ENCODE measurements around the gene DLGAP5. TPM values are rescaled to one million over a fixed set of nuclear protein-coding genes. Genes with fewer than 3 reads are reported as not detected.
A peak's percentile ranks its signal among the peaks of the same experiment; 100 is the strongest.

The DLGAP5 gene
- total and polyA plus RNA-seq, 8 donors, result 0.12 to 0.90 (median 0.47) TPM; not detected in 4

DNA sequence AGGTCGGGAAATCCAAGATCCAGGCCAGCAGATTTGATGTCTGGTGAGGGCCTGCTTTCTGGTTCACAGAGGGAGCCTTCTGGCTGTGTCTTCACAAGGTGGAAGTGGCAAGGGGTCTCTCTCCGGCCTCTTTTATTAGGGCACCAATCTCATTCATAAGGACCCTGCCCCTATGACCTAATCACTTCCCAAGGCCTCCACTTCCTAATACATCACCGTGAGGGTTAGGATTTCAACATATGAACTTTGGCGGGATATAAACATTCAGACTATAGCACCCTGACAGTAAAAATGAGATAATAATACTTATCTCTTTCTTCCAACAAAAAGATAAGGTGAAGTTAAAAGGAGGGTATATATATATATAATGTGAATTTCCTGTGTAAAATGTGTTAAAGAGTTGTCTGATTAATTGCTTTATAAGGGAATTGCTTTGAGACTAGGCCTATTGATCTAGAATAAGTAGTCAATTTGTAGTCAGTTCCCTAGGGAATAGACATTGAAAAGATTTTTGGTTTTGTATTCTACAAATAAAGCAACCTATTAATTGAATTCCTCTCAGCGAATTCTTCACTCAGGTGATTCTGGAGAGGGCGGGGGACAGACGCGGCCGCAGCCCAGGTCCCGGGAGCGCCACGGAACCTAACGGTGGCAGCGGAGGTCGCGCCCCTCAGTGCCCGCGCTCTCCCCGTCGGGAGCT, 62.8 kb downstream of the DLGAP5 start:
- peak overlapping the region; percentile 58 to 89 (median 69) for H3K4me3 ChIP-seq
- no peaks in the 10 kb centered on the region for H3K36me3 ChIP-seq
- no peaks in the 10 kb centered on the region for H3K27me3 ChIP-seq
- FAIRE-seq (no peak), DNase-seq (no peak), ATAC-seq (no peak)
- intact Hi-C loops (cut with DNase I), result no loop called here
- H3K4me1 ChIP-seq, result peaks cover 0 to 8% (median 0%) of the 10 kb centered on the region in 3 donors
- WGBS, 2 donors, result 17 to 20% methylated on average over 20 of the region's 20 CpGs
- H3K27ac ChIP-seq, result peak overlapping the region; percentile 56 to 89 (median 75)
- TF ChIP-seq, protein P1, sequence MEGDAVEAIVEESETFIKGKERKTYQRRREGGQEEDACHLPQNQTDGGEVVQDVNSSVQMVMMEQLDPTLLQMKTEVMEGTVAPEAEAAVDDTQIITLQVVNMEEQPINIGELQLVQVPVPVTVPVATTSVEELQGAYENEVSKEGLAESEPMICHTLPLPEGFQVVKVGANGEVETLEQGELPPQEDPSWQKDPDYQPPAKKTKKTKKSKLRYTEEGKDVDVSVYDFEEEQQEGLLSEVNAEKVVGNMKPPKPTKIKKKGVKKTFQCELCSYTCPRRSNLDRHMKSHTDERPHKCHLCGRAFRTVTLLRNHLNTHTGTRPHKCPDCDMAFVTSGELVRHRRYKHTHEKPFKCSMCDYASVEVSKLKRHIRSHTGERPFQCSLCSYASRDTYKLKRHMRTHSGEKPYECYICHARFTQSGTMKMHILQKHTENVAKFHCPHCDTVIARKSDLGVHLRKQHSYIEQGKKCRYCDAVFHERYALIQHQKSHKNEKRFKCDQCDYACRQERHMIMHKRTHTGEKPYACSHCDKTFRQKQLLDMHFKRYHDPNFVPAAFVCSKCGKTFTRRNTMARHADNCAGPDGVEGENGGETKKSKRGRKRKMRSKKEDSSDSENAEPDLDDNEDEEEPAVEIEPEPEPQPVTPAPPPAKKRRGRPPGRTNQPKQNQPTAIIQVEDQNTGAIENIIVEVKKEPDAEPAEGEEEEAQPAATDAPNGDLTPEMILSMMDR (IDR thresholded peaks at IDR 0.05), result no peak
- H3K9me3 ChIP-seq, result no peaks in the 10 kb centered on the region

GRCh38 chr14:55127460-55127951, 63.9 kb downstream of the DLGAP5 start:
- H3K36me3 ChIP-seq, result no peaks in the 10 kb centered on the region
- H3K27ac ChIP-seq, result no peak overlapping the region
- FAIRE-seq (no peak), ATAC-seq (no peak), DNase-seq (no peak)
- TF ChIP-seq, protein P1 (IDR thresholded peaks at IDR 0.05), result no peak
- WGBS, 2 donors, result 49 to 61% methylated on average over 2 of the region's 2 CpGs
- no peaks in the 10 kb centered on the region for H3K9me3 ChIP-seq
- no peak overlapping the region for H3K4me3 ChIP-seq
- intact Hi-C loops (cut with DNase I), result no loop called here
- peaks cover 5 to 17% (median 8%) of the 10 kb centered on the region in 3 donors for H3K4me1 ChIP-seq
- H3K27me3 ChIP-seq, result no peaks in the 10 kb centered on the region

DNA sequence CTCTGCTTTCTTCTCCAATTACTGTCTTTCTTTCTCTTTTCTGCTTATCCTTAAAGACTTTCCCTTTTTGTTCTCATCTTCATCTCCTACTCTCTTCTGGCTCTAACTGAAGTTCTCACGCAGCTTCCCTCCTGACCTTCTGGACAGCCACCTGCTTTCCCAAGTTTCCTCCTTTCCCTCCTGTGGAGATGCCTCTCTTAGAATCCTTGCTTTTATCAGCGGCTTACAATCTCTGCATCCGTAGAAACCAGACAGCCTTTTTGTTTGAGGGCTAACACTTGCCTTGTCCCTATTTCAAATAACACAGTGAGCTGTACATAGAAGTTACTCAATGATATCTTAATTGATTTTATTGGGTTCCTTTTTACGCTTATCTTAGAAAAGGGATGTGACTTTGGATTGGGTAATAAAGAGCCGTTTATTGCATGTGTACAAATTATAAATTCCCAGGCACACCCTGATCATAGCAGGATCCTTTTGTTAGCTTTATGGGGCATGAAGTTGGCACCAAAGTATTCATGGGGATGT, 64.4 kb downstream of the DLGAP5 start:
- intact Hi-C loops (cut with DNase I), result no loop called here
- H3K27ac ChIP-seq, result no peak overlapping the region
- no peak overlapping the region for H3K4me3 ChIP-seq
- H3K9me3 ChIP-seq, result no peaks in the 10 kb centered on the region
- DNase-seq (no peak), FAIRE-seq (peak; percentile 47), ATAC-seq (no peak)
- WGBS, 2 donors, result 67 to 70% methylated on average over 5 of the region's 5 CpGs
- H3K36me3 ChIP-seq, result no peaks in the 10 kb centered on the region
- TF ChIP-seq, protein P1 (IDR thresholded peaks at IDR 0.05), result no peak
- peaks cover 10 to 22% (median 13%) of the 10 kb centered on the region in 3 donors for H3K4me1 ChIP-seq
- H3K27me3 ChIP-seq, result no peaks in the 10 kb centered on the region

- no peak for ATAC-seq
- 67 to 75% methylated on average over 3 of the region's 3 CpGs for WGBS, 2 donors
- H3K36me3 ChIP-seq, result no peaks in the 10 kb centered on the region
- peaks cover 11 to 20% (median 13%) of the 10 kb centered on the region in 3 donors for H3K4me1 ChIP-seq
- intact Hi-C loops (cut with DNase I), result no loop called here
- no peak overlapping the region for H3K4me3 ChIP-seq
- DNase-seq, result no peak
- no peak overlapping the region for H3K27ac ChIP-seq
- TF ChIP-seq, protein P1 (IDR thresholded peaks at IDR 0.05), result no peak
- H3K9me3 ChIP-seq, result no peaks in the 10 kb centered on the region
- H3K27me3 ChIP-seq, result no peaks in the 10 kb centered on the region
- no peak for FAIRE-seq
Measured at GRCh38 chr14:55126034-55126433, 65.4 kb downstream of the DLGAP5 start.

- Histone ChIP-seq H3K27ac (no peak overlapping the region), H3K36me3 (no peaks in the 10 kb centered on the region), H3K27me3 (no peaks in the 10 kb centered on the region), H3K4me3 (no peak overlapping the region), H3K4me1 (peaks cover 11 to 20% (median 13%) of the 10 kb centered on the region in 3 donors), H3K9me3 (no peaks in the 10 kb centered on the region)
- intact Hi-C loops (cut with DNase I), result no loop called here
- TF ChIP-seq, protein P1 (IDR thresholded peaks at IDR 0.05), result no peak
- FAIRE-seq (no peak), ATAC-seq (peak in 1 of 4 donors; percentile 2), DNase-seq (no peak)
- 86 to 92% methylated on average over 3 of the region's 3 CpGs for WGBS, 2 donors
Measured at GRCh38 chr14:55125403-55125802, 66.0 kb downstream of the DLGAP5 start.

Measured in pancreas (tissue), 10 donors.